HG02588 (cell line): ENCODE data around the gene SUMO4.

Experiments
- ATAC-seq: cut with Tn5 transposase; IDR thresholded peaks from one replicate; pipeline ENCODE4 v1.9.1; 2021; ENCODE audit warnings: mild to moderate bottlenecking, moderate library complexity; ENCODE audit not compliant: unreplicated experiment

Gene SUMO4

DNA sequence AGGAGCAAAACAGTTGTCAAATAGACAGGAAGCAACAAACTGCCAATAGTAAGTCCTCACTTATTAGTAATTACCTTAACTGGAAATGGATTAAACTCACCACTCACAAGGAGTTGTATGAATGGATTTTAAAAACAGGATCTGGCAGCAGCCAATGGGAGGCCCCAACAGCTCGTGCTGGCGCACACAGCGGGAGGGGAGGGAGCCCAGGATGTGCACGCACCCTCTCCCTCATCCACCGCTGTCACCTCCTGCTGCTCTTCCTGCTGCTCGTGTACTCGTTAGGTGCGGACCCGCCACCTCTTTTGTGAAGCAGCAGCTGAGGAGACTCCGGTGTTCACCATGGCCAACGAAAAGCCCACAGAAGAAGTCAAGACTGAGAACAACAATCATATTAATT, at the start of gene SUMO4:
TSS of gene SUMO4 (plus strand) at position 213 of the 400 bp plus-strand sequence. CDS start at position 343, 130 bp downstream.
- ATAC-seq = no peak

DNA sequence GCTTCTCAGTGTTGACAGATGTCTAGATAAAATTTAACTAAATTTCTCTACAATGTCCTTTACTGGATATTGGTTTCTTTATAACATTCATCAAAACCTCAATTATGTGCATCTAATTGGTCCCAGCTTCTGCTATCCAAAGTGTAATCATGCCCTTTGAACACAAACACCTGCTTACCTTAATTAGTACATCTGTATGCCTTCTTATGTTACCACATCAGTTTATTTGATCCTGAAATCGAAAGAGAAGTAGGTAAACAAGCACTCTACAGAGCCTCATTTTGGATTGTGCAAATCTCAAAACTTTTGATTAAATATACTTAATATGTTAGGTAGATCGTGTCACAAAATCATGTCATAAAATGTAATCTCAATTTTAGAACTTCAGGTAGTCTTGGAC, 46.1 kb upstream of the SUMO4 start:
- ATAC-seq = no peak

DNA sequence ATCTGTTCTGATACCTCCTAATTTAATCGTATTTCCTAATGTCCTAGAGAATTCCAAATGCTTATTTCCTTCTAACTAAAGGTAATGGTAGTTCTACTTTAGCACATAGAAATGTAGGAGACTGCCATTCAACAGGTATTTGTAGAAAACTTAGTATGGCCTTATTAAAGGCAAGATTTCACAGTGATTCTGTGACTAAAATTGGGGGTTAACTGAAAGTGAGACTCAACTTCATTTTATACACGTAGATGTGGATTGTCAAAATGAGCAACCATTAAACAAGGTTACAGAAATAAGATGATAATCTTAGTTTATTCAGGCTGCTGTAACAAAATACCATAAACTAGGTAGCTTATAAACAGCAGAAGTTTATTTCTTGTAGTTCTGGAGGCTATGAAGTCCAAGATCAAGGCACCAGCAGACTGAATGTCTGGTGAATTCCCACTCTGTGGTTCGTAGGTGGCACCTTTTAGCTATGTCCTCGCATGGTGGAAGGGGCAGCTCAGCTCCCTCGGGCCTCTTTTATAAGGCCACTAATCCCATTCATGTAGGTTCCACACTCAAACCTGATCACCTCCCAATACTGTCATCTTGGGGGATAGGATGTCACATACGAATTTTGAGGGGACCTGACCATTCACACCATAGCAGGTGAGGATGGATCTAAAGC, 43.8 kb upstream of the SUMO4 start:
- ATAC-seq = no peak

DNA sequence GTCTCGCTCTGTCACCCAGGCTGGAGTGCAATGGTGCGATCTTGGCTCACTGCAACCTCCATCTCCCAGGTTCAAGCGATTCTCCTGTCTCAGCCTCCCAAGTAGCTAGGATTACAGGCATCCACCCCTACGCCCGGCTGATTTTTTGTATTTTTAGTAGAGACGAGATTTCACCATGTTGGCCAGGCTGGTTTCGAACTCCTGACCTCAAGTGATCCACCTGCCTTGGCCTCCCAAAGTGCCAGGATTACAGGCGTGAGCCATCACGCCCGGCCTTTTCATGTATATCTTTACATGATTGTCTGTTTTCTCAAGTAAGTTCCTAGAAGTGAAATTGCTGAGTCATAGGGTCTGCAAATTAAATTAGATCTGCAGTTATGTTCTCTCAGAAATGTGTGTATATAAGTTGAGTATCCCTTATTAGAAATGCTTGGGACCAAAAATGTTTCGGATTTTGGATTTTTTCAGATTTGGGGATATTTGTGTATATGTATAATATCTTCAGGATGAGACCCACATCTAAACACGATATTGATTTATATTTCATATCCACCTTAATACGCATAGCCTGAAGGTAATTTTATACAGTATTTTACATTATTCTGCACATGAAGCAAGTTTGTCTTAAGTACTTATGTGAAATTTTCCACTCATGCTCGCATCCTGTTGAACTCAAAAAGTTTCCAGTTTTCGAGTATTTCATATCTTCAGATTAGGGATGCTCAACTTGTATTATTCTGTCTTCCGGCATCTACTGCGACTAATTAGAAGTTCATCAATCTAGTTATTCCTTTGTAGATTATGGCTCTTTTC, 42.1 kb upstream of the SUMO4 start:
- no peak for ATAC-seq

DNA sequence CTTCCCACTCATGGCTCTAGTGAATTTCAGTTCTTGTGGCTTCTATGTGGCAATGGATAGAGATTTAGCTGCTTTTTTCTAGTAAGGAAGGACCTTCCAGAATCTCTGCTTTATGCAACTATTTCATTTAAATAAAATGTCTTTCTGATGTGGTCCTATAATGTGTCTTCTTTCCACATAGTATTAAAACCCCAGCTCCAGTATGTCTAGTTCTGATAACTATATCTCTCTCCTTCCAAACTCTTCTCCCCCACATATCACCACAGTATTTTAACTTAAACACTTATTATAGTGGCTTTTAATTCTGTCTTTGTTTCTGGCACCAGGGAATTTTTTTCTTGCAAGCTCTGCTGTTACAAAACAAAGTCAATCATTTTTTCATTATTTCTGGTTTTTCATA, 40.6 kb upstream of the SUMO4 start:
- no peak for ATAC-seq

DNA sequence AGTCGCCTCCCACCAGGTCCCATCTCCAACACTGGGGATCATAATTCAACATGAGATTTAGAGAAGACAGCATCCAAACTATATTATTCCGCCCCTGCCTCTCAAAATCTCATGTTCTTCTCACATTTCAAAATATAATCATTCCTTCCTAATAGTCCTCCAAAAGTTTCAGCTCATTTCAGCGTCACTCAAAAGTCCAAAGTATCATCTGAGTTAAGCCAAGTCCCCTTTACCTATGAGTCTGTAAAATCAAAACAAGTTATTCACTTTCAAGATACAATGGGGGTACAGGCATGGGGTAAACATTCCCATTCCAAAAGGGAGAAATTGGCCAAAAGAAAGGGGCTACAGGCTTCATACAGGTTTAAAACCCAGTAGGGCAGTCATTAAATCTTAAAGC, 39.5 kb upstream of the SUMO4 start:
- no peak for ATAC-seq

DNA sequence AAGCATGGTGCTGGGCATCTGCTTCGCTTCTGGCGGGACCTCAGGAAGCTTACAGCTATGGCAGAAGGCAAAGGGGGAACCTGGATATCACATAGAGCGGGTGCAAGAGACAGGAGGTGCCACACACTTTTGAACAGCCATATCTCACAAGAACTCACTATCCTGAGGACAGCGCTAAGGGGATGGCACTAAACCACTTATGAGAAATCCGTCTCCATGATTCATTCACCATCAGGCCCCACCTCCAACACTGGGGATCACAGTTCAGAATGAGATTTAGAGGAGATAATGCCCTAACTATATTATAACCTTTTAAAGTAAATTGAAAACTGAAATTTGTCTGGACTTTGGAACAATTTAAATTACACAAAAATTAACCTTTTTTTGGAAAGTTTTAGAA, 37.8 kb upstream of the SUMO4 start:
- no peak for ATAC-seq

DNA sequence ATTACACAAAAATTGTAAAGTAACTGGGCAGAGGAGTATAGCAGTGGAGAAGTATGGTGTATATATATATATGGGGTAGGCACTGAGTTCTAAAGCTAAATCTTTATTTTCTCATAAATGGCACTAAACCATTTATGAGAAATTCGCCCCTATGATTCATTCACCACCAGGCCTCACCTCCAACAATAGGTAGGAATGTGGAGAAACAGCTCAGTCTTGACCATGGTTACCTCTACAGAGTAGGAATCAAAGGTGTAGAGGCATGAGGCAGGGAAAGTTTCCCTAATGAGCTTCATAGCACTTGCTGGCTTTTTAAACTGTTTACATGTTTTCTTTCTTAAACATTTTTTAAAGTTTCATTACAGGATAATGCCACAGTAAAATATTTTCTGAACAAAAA, 36.9 kb upstream of the SUMO4 start:
- no peak for ATAC-seq

DNA sequence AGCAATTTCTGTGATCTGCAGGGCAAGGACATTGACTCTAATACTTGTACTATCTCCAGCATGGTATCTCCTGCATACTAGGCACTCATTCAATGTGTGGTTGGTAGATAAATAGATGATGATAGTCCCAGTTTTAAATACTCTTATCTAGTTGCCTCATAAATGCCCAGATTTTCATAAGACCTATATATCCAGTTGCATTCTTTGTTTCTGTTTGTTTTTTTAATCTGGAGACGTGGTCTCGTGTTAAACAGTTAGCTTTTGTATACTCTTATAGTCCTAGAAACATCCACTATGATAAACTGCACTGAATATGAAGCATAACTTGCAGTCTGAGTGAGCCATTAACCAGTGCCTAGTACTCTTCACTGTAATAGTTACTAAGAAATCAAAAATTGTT, 35.5 kb upstream of the SUMO4 start:
- no peak for ATAC-seq

DNA sequence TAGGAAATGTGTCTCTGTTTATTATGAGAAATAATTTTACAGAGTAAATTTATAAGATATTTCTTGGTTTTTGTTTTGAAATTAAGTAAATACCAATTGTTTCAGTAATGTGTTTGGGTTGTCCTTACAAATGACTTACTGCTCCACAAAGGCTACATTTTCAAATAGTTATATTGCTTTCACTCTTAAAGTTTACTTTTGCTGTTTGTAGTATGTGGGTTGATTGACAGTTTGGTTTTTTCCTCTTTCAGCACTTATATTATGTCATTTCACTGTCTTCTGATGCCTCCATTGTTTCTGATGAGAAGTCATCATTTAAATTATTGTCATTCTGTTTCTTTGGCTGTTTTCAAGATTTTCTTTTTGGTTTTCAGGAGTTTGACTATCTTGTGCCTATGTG, 34.9 kb upstream of the SUMO4 start:
- ATAC-seq = no peak

DNA sequence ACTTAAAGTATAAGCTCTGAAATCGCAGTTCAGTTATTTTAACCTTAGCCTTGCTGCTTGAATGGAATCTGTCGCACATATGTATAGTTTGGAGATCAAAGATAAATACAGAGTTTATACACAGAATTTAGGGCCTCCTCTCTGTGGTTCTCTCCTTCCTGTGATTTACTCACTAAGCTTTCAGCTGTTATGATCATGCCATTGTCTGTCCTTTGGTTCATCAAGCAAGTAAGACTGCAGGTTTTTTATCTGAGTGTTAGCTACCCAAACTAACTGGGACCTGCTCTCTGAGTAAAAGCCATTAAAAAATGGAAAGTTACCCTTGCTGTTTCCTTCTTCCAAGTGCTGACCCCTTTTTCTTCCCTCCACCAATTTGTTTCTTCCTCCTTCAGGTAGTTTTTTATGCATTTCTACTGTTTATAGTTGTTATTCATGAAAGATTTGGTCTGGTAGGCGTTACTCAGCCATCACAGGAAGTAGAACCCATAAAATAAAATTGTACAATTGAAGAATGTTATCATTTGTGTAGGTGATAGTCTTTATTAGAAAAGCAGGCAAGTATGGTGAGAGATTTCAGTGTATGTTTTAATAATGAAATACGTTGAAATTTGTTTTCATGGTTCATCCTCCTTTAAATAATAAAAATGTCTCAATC, 33.7 kb upstream of the SUMO4 start:
- ATAC-seq = no peak

DNA sequence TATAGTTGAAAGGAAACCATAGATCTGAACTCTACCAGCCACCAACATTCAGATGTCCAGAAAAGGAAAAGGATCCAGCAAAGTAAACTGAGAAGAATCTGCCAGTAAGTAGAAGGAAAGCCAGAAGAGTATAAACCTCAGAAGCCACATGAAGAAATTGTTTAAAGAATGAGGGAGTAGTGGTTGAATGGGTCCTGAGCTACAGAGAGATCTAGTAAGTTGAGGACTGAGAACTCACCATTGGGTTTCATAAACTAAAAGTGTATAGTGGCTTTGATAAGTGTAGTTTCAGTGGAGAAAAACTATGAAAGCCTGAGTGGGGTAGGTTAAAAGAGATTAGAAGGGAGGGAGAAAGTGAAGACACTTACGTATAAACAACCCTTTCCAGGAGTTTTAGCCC, 32.0 kb upstream of the SUMO4 start:
- ATAC-seq = peak; percentile 46

DNA sequence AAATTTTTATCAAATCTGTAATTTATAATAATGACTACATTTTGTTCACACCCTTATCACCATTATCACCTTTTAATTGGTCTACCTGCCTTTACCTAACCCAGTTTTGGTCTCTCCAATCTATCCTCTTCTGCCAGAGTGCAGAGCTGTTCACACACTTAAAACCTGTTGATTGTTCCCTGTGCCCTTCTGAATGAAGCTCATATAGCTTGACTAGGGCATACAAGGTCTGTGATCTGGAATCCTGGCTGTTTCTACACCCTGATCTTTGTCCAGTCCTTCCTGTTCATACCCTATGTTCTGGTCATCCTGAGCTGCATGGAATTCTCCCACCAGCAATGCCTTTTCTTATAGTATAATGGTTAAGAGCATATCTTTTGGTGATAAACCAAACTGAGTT, 28.9 kb upstream of the SUMO4 start:
- no peak for ATAC-seq

DNA sequence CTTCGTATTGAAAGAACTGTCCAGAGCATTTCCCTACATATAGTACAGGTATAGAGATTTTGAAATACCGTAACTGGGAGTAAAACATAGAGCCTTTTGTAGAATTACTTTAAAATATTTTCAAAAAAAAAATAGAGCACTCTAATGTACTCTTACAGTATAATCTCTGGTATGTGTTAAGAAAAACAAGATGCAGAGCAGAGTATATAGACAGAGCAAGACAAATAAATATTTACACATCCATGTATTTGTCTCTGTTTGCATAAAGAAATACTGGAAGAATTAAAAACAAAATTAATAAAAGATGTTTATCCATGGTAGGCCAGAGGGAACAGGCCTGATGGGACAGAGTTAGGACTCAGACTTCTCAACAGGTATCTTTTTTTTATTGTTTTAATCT, 28.0 kb upstream of the SUMO4 start:
- no peak for ATAC-seq

DNA sequence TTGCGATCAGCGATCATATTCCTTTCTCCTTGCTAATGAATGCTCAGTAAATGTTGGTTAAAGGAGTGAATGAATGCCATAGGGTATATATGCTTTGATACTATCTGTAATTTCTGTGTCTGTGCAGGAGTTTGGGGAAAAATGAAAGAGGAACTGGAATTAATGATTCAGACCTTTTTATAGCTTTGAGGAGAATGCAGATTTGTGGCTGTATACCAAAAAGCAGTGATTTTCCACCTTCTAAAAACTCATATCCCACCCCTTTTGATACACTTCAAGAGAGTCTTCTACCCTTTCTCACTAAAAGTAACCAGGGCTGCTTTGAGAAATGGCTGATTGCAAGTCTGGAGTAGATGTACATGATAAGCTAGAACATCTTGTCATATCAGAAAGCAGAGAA, 26.6 kb upstream of the SUMO4 start:
- no peak for ATAC-seq

DNA sequence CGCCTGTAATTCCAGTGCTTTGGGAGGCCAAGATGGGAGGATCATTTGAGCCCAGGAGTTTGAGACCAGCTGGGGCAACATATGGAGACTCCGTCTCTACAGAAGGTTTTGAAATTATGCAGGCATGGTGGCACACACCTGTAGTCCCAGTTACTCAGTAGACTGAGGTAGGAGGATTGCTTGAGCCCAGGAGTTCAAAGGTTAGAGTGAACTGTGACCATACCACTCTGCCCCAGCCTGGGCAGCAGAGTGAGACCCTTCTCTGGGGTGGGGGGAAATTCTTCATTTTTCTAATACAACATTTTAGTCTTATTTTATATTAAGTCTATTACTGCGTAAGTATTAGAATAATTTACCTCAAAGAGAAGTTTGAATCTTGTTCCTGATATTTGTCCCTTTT, 20.1 kb upstream of the SUMO4 start:
- ATAC-seq = no peak

DNA sequence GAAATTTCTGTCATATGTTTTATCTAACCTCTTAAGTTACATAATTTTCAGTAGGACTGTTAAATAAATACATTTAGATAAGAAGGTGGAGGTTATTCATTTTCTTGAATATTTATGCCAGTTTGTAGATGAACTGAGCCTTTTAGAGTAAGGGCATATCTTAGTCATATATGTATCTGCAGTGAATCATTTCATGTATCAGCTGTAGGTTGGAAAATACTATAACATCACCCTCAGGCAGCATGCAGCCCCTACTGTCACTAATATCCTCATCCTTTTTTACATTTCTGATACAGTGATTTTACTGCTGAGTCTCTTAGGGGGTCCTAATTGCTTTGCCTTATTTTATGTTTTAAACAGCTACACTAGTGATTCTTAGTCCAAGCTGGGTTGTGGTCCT, 19.5 kb upstream of the SUMO4 start:
- ATAC-seq = no peak

DNA sequence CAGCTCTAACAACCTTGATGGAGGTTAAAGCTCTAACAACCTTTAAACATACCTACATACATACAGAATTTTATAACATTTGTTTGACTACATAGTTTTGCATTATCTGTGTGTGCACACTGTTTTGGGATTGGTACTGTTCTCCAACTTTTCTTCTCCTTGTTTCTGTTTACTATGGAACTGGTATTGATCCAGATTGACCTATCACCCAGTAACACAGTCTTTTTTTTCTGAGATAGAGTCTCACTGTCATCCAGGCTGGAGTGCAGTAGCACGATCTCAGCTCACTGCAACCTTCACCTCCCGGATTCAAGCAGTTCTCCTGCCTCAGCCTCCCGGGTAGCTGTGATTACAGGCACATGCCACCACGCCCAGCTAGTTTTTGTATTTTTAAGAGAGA, 16.7 kb upstream of the SUMO4 start:
- ATAC-seq = no peak

DNA sequence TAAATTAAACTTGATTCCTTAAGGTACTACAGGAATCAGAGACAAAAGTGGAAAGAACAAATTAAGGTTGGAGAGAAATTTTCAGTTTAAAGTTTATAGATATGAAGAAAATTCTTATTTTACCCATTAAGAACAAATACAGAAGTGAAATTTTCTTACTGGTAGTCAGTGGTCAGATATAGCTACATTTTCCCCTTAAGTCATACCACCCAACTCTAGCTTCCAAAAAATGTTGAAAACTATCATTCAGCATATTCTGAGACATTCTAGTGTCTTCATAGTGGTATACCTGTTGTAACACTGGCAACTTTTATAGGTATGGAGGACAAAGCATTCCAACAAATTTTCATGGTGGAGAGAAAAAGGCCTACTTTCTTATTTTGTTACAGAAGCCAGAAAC, 15.6 kb upstream of the SUMO4 start:
- no peak for ATAC-seq

DNA sequence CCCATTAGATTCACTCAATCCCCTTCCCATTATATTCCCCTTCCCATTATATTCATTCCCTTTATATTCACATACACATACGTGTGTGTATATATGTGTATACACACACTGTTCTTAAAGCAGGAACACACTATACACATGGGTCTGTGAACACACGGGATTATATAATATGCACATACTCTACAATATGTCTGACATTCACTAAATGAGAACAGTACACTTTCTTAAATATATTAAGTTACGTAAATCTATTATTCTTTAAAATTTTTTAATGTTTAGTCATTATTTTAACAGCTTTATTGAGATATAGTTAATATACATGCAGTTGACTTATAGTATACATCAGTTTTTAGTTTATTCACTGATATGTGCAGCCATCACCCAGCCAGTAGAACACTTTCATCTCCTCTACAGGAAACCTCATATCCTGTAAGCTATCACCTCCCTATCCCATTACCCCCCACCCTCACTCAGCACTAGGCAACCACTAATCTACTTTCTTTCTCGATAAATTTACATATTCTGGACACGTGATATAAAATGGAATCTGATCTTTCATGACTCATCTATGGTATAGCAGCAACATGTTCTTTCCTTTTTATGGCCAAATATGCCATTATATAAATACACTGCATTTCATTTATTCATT, 13.9 kb upstream of the SUMO4 start:
- no peak for ATAC-seq

DNA sequence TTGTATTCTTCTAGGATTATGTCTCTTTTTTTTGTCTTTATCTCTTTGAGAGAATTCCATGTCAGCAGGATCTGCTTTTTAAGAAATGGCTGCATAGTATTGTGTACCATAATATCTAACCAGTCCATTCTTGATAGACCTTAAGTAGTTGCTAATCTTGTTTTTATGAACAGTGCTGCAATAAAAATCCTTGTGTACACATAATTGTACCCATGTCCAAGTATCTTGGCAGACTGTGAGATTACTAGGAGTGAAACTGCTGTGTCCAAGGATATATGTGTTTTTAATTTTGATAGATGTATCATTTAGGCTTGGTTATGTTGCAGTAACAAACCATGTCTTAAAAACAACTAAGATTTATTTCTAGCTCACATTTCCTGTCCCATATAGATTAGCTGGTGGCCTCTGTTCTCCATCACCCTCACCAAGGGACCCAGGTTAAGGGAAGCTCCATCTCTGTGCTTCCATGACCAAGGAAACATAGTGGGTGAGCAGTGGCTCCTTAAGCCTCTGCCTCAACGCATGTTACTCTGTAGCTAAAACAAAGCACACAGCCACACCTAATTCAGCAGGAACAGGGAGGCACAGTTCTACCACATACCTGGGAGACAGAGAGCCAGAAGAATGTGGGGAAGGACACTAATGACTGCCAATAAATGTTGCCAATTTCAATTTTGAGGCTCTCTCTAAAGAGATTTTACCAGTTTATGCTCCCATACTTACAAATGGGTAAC, 12.1 kb upstream of the SUMO4 start:
- no peak for ATAC-seq
